ENCODE measurements around the gene CUEDC1. TPM values are rescaled to one million over a fixed set of nuclear protein-coding genes. Genes with fewer than 3 reads are reported as not detected.
A peak's percentile ranks its signal among the peaks of the same experiment; 100 is the strongest.

The CUEDC1 gene
- total and polyA plus RNA-seq, 8 donors = 16.5 to 30.4 (median 21.7) TPM

DNA sequence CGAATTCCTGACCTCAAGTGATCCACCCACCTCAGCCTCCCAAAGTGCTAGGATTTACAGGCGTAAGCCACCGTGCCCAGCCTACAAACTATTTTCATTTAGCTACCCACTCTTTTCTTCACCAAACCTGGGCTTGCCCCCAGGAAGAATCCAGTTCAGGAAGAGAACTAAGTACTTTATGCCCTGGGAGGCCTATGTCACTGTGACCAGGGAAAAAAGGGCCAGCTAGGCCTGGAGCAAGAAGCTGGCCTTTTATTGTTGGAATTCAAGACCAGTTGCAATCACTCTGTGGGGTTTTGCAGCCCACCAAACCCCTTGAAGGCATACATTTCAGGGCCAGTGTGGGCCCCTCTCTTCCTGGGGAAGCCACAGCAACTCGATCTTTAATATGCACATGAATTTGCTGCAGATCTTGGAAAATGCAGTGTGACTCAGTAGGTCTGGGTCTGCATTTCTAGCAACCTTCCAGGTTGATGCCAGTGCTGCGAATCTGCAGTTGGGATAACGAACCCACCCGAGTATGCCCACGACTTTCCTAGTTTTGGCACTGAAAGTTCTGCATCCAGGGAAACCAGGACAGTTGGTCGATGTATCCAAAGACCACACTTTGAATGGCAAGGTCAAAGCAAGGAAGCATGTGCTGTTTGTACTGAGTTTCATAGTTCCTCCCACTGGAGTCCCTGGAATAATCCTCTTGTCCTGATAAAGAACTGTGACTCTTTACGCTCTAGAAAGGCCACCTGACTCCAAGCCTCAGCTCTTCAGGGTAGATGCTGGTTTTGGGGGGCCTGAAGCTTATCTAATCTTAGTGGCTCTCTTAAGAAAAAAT is 98.2 kb downstream of the CUEDC1 start:
- Histone ChIP-seq H3K9me3 (no peaks in the 10 kb centered on the region), H3K4me1 (peaks cover 15 to 27% (median 26%) of the 10 kb centered on the region in 3 donors), H3K36me3 (no peaks in the 10 kb centered on the region), H3K27me3 (no peaks in the 10 kb centered on the region), H3K27ac (no peak overlapping the region), H3K4me3 (no peak overlapping the region)
- intact Hi-C loops (cut with DNase I) = loop anchor here in 2 of 3 donors (5.0 to 10.0 kb wide), 2 partner anchors 140 to 258 kb away; no protein-coding TSS in a partner anchor
- 57 to 58% methylated on average over 10 of the region's 10 CpGs for WGBS, 2 donors
- FAIRE-seq (no peak), ATAC-seq (no peak), DNase-seq (no peak)
- TF ChIP-seq, protein P1, sequence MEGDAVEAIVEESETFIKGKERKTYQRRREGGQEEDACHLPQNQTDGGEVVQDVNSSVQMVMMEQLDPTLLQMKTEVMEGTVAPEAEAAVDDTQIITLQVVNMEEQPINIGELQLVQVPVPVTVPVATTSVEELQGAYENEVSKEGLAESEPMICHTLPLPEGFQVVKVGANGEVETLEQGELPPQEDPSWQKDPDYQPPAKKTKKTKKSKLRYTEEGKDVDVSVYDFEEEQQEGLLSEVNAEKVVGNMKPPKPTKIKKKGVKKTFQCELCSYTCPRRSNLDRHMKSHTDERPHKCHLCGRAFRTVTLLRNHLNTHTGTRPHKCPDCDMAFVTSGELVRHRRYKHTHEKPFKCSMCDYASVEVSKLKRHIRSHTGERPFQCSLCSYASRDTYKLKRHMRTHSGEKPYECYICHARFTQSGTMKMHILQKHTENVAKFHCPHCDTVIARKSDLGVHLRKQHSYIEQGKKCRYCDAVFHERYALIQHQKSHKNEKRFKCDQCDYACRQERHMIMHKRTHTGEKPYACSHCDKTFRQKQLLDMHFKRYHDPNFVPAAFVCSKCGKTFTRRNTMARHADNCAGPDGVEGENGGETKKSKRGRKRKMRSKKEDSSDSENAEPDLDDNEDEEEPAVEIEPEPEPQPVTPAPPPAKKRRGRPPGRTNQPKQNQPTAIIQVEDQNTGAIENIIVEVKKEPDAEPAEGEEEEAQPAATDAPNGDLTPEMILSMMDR (IDR thresholded peaks at IDR 0.05) = no peak

DNA sequence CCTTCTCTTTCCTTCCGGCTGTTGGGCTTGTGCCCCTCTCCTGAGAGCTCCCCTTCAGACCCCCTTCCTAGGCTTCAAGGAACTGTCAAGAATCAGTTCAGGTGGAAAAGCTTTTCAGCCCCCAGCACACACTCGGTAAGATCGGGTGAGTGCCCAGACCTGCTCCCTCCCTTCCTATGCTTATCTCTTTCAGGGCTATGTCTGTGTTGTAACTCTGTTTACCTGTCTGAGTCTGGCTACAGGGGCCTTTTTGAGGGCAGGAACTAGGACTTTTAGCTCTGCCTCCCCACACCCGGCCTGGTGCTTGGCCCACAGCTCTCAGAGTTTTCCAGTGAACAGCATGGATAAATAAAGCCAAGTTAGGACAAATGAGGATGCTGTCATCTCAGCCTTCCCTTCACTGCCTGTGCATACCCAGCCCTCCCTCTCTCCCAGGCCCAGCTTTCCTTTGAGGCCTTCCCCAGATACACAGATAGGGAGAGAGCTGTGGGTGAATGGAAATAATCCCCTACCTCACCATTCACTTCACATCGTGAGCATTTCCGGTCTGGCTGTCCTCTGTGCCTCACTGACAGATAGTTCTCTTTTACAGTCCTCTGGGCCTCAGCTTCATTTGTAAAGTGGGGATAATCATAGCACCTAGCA is 99.7 kb downstream of the CUEDC1 start:
- peaks cover 21 to 35% (median 27%) of the 10 kb centered on the region in 3 donors for H3K4me1 ChIP-seq
- H3K36me3 ChIP-seq = no peaks in the 10 kb centered on the region
- 39 to 49% methylated on average over 6 of the region's 6 CpGs for WGBS, 2 donors
- H3K27me3 ChIP-seq = no peaks in the 10 kb centered on the region
- DNase-seq = peak in 1 of 6 donors; percentile 7
- H3K4me3 ChIP-seq = no peak overlapping the region
- no peak overlapping the region for H3K27ac ChIP-seq
- H3K9me3 ChIP-seq = no peaks in the 10 kb centered on the region
- ATAC-seq = peak in 1 of 4 donors; percentile 13
- no peak for FAIRE-seq
- TF ChIP-seq, protein P1 (IDR thresholded peaks at IDR 0.05) = no peak
- intact Hi-C loops (cut with DNase I) = loop anchor here in 2 of 3 donors (5.0 to 10.0 kb wide), 2 partner anchors 142 to 259 kb away; no protein-coding TSS in a partner anchor

DNA sequence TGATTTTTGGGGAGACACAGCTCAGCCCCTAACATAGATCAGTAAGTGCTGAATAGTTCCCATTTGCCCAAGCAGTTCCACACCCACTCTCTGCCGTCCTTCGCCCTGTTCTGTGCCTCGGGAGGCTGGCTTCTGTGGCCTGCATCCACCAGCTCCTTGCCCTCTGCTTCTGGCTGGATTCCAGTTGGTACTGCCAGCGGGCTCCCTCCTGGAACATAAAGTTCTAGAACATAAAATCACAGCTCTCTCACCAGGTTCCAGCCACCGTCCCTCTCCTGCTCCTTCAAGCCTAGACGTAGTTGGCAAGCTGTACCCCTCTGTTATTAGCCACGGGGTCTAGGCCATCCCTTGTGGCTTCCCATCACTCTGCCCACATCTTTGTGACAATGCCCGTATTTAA is 101.5 kb downstream of the CUEDC1 start:
- Histone ChIP-seq H3K4me1 (peaks cover 21 to 33% (median 26%) of the 10 kb centered on the region in 3 donors), H3K27ac (peak overlapping the region in 1 of 4 donors; percentile 96), H3K36me3 (no peaks in the 10 kb centered on the region), H3K4me3 (no peak overlapping the region), H3K9me3 (no peaks in the 10 kb centered on the region), H3K27me3 (no peaks in the 10 kb centered on the region)
- TF ChIP-seq, protein P1 (IDR thresholded peaks at IDR 0.05) = no peak
- ATAC-seq (peak in 1 of 4 donors; percentile 7), DNase-seq (peak in 4 of 6 donors; percentile 51 to 85 (median 77)), FAIRE-seq (no peak)
- WGBS, 2 donors = 29 to 31% methylated on average over 8 of the region's 8 CpGs
- intact Hi-C loops (cut with DNase I) = loop anchor here in 1 of 3 donors (10.0 kb wide), 1 partner anchor 261 kb away; no protein-coding TSS in a partner anchor

DNA sequence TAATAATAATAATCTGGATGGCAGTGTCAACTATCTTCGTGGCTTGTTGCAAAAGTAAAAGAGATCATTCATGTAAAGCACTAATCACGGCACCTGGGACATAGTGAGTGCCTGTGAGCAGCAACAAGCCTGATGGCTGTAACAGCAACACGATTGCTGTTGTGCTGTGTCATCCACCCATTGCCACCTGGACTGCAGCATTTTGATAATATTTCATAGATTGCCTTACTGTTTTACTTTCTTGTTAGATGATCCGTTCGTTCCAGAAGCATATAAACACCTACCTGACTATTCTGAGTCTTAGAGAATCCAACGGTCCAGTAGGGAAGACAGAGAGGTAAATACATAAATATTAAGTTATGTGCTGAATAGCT is 102.3 kb downstream of the CUEDC1 start:
- 33 to 39% methylated on average over 6 of the region's 6 CpGs for WGBS, 2 donors
- FAIRE-seq (no peak), ATAC-seq (no peak), DNase-seq (no peak)
- Histone ChIP-seq H3K27ac (peak overlapping the region in 2 of 4 donors; percentile 88 to 96), H3K36me3 (no peaks in the 10 kb centered on the region), H3K27me3 (no peaks in the 10 kb centered on the region), H3K4me3 (no peak overlapping the region), H3K9me3 (no peaks in the 10 kb centered on the region), H3K4me1 (peaks cover 21 to 39% (median 26%) of the 10 kb centered on the region in 3 donors)
- TF ChIP-seq, protein P1 (IDR thresholded peaks at IDR 0.05) = no peak
- intact Hi-C loops (cut with DNase I) = loop anchor here in 1 of 3 donors (10.0 kb wide), 1 partner anchor 262 kb away; no protein-coding TSS in a partner anchor
